GM18873 (cell line): Measurements from ENCODE around the gene AR.

Experiments
- ATAC-seq: cut with Tn5 transposase; IDR thresholded peaks from one replicate; pipeline ENCODE4 v1.9.1; 2021; ENCODE audit warnings: mild to moderate bottlenecking, moderate library complexity, moderate number of reproducible peaks; ENCODE audit not compliant: unreplicated experiment, low FRiP score

The AR gene

DNA sequence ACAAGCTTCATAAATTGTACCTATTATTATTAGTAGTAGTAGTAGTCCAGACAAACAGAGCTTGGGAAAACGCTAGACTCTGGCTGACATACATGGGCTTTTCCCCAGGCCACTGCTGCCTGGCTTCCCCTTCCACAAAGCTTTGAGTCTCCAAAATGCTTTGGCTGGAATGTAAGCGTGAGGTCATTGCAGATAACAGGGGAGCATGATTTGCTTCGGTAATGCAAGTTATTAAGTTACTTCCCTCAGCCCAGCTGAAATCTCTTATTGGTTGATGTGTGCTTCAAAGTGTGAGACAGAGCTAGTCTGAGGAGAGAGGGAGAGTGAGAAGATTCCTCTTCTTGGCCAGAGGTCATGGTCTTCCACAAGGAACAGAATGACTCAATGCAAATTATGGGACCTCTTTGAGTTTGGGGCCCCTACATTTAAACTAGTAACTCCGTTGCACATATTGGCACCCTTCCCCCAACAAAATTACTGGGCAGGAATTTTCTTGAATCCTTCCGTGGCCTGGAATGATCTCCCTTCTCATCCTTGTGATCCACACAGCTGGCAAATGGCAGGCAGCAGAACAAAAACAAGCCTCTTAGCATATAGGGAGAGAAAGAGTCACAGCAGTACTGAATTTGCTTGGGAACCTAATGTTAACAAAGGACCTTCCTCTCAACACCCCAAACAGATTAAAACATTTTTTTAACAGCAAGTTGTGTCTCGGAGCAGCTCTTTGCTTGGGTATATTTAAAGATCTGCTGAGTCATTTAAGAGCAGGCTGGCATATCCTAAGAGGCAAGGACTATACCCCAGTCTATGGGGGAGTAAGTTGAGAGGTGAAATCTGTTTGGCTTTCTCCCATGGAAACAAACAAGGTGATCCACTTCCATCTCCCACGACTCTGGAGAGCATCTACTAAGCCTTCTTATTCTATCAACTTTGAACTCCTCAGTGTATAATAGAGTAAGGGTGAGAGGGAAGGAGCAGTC lies 19.9 kb downstream of the AR start:
- ATAC-seq: no peak

DNA sequence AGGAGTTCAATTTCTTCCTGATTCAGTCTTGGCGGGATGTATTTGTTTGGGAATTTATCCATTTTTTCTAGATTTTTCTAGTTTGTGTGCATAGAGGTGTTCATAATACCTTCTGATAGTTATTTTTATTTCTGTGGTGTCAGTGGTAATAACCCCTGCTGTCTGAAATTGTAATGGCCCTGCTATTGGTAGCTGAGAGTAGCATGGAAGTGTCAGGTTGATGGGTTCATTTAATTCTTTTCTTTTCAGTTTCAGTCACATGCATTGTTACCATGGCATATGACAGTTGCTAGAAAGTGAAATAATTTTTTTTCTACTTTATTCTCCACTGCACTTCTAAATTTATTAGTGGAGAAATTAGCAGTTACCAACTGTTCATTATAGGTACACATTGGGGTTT lies 20.7 kb downstream of the AR start:
- no peak for ATAC-seq

DNA sequence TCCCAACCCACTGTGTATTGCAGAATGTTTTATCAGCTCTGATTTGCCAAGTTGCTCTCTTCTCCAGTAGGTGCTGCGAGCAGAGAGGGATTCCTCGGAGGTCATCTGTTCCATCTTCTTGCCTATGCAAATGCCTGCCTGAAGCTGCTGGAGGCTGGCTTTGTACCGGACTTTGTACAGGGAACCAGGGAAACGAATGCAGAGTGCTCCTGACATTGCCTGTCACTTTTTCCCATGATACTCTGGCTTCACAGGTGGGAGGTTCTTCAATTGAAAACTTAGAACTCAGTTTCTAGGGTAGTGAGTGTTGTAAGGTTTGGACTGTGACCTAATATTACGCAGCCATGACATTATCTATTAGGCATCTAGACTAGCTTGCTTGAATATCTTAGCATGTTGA lies 24.9 kb downstream of the AR start:
- no peak for ATAC-seq

DNA sequence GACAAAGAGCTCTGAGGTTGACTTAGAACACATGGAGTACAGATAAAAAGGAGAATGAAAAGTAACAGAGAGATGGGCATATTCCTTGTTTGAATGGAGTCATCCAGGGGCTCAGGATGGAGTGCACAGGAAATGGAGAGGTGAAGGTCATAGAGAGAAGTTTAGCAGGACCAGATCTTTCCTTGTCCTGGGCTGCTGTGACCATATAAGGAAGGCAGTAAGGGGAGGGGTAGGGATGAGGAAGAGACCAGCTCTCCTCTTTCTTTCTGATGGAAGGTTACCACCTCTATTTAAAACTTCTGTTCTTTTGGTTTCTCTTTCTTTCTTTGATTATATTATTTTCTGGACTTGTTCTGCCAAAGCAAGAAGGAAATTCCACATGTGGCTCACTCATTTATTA lies 27.0 kb downstream of the AR start:
- no peak for ATAC-seq

DNA sequence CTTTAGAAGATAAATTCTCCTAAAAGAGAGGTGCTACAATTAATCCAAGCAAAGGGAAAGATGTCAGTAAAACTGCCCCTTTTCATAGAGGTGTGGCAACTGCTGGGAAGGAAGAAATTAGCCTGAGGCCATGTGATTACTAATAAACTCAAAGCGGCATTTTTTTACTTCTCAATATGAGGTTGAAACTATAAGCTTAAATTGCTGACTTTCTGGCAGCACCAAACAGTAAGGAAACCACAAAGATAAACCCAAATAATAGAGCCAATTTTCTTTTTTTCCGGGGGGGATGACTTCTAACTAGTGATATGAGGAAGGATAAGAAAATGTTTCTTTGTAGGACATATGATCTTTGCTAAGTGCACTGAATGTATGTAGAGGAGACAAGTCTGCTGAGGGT lies 30.9 kb downstream of the AR start:
- ATAC-seq: no peak

DNA sequence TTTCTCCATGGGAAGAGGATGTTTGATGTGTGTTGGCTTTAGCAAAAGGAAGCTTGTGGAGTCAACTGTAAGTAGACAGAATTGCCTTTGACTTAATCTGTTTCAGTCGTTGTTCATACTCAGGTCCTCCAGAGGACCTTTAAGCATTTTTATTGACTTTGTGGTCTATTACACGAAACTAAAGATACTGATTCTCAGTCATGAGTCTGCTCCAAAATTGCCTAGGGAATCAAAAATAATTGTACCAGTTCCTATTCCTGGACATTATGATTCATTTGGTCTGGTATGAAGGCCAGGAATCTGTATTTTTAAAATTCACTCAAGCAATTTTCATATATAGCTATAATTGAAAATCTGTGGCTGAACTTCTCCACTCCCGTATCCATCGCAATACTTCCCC lies 38.6 kb downstream of the AR start:
- no peak for ATAC-seq

DNA sequence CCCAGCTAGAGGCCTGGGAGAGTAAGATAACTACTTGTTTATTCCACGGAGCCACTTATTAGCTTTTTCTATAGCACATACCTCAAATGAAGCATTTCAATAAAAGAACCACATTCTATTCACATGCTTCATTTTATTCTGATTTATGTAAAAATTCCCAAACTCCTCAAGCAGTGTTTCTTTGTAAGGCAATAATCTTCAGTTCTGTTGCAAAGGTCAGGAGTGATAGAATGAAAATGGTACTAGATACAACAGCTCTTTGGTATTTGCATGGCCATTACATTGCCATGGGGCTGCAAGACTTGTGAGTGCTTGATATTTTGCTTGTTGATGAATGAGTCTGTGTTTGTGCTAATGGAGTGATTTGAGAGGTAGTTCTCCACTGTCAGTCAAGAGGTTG lies 39.4 kb downstream of the AR start:
- ATAC-seq: no peak

DNA sequence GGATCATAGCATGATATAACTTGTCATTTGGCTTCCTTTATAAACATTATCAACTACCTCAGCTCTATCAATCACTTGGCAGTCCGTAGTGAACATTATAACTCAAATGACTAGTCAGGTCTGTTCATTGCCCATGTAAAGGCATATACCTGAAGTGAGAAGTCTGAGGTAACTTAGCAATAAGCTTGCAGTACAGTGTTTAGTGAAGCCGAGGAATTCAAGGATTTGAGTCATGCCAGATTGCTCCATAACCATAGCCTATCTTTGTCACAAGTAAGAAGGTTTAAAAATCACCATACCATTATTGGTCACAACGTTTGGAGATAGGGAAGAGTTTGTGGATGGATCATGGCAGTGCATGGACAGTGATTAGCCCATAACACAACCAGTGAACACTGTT lies 41.6 kb downstream of the AR start:
- no peak for ATAC-seq

DNA sequence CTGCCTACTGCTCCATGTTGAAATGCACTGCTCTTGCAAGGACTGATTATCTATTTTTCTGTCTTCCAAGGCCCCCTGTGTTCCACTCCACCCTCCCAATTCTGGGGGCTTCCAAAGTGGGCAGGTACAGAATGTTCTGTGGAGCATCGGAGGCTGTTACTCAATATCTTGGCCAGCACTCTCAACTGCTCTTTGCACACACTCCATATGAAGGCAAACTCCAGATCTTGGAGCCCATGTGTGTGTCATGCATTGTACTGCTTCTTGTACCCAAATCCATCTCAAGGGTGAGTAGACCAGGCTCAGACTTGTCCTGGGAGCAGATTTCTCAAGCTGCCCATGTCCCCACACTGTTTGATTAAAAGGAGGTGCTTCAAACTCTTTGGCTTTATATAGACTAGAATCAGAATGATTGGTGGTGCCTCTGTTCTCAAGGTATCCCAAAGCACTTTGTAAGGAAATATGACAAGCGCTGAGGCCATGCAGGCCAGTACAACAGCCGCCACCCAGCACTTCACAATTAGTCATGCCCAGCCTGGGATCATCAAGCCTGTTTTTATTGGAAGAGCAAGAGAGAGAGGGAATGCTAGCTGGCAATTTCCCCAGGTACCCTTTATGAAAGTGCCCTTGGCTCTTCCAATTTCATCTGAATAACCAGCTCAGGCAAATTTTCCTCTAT lies 44.3 kb downstream of the AR start:
- no peak for ATAC-seq

DNA sequence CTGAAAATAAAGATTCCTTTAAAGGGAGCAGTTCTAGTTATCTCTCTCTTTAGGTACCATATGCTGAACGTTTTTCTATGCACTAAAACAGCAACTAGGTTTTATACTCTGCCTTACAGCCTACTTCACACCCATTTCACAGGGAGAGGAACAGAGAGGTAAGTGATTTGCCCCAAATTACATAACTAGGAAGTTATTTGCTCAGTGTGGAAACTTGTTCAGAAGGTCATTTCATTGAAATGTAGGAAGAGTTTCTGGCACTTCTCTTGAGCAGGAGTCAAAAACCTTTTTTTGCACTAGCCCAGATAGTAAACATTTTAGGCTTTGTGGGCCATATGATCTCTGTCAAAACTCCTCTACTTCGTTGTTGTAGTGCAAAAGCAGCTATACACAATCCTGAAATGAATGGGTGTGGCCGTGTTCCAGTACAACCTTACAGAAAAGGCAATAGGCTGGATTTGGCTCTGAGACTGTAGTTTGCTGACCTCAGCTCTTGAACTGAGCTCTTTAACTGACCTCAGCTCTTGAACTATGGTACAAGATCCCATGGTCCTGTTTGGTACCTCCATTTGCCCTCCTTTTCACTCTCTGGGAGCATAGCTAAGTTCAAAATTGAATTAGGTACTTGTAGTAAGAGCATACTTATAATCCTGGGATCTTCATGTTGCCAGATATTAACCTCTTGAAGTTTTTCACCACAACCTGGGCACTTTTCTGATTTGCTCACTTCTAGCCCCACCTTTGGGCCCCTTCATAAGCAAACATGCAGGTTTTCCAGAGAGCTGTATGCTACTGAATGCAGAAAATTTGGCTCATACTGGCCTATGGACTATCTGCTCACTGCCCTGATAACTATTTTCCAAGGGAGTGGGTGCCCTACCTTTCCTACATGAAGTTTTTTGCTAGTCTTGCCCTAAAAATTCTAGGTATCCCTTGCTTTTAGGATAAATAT lies 53.3 kb downstream of the AR start:
- ATAC-seq: no peak

DNA sequence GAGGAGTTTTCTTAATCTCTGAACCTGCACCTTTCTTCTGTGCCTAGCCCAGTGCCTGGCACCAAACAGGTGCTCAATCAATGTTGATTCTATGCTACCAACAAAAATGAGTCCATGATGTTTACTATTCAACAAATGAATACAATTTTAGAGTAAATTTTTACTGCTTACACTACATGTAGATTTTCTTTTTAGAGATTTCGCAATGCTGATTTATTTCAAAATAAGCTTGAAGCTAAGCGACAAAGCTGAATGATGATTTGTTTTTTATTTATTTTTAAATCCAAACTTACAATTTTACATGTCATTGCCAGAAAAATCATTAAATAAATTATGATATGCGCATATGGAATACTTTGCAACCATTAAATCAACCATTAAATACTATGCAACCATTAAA lies 55.7 kb downstream of the AR start:
- no peak for ATAC-seq

DNA sequence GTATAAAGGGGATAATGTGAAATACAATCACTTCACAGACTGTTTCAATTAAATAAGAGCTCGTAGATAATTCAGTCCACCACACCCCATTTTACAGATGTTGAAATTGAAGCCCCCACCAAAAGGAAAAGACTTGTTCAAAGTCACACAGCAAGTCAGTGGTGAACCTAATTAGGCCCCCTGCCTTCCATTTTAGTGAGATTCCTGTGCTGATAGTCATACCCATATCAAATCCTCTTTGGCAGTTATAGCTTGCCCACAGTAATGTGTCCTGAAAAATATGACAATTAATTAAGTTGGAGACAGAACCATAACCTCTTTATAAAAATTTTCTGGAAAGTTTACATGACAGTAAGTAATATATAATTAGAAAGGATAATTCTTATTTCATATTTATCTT lies 58.0 kb downstream of the AR start:
- ATAC-seq: no peak

DNA sequence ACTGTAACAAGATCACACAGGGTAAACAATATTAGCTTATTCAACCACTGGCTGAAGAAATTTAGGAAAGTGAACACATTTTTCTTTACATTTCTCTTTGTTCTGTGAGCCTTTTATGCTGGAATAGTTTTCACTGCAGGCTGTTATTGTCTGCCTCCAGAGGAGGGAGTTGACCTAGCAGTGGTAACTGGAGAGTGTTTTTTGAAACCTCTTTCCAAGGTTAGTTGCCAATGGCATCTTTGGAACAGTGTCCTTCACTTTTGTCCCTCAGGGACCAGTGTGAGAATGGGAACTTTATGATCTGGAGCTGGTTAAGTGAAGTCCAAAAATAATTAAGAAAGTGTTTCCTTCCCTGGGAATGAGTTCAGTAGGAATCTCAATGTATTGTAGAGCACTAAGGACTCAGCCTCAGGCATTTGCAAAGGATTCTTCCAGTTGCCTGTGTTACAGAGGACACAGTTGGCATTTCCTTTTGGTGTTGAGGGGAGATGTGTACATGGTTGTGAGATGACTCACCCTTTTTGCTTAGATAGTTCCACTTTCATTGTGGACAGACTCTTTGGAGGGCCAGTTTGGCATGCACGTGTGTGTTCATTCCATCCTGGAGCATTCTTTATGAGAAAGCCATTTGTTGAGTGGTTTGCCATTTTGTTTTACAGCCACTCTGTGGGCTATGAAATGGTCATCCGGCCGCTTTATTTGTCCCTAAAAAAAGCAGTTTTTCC lies 61.3 kb downstream of the AR start:
- ATAC-seq: no peak

DNA sequence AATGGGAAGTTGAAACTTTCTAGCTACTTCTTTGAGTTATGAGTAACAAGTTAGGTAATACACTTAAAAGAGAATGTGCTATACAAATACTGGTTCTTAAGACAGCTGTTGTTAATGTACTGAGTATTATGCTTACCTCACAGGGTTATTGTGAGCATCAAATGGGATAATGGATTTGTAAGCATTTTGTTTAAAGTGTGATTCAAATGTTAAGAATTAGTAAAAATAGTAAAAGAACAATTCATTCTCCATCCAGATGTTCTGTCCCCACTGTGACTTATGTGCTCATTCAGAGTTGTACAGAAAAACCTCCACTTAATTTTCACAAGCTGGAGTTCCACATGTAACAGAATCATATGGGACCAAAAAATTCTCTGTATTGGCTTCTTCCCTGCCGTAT lies 63.6 kb downstream of the AR start:
- no peak for ATAC-seq

DNA sequence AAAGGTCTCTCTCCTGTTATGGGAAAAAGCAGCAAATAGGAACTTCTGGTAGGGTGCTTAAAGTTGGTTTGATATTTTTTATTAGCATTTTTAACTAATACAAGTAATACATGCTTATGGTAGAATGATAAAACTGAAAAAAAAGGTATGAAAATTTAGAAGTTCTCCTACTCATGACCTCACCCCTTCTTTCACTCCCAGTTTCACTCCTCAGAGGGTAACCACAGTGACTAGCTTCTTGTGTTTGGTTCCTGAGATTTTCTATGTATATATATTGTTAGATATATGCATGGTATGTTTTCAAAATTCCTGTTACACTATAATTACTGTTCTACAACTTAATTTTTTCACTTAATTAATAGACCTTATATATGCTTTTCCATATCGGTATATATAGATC lies 66.5 kb downstream of the AR start:
- no peak for ATAC-seq

DNA sequence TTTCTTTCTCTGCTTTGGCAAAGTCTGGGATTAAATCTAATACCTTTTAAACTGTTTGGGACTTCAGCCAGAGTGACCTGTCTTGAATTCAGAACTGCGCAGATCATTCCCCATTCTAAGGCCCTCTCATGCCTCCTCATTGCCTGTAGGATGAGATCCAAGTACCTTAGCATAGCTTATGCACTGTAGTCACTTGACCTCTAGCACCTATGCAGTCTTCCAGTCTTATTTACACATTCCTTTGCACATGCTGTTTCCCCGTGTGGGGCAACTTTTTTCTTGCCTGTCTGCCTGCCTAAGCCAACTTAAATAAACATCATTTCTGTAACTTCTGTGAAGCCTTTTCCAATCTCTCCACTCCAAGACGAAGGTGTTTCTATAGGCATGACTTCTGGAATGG lies 68.4 kb downstream of the AR start:
- no peak for ATAC-seq

DNA sequence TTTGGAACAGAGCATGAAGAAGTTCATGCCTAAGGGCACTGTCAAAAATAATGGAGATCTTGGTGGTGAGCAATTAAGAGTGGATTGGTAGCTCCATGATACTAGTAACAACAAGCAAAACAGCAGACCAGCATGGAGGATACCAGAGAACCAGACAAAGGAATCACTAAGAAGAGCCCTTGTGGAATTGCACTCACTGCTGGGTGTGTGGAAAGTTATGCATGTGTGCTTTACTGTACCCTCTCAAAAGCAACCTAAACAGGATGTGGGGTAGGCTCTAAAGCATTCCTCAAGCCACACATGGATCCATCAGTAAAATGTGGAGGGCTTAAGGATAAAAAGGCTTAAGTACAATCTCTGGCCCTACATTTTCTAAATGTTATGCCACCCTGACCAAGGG lies 69.5 kb downstream of the AR start:
- ATAC-seq: no peak

DNA sequence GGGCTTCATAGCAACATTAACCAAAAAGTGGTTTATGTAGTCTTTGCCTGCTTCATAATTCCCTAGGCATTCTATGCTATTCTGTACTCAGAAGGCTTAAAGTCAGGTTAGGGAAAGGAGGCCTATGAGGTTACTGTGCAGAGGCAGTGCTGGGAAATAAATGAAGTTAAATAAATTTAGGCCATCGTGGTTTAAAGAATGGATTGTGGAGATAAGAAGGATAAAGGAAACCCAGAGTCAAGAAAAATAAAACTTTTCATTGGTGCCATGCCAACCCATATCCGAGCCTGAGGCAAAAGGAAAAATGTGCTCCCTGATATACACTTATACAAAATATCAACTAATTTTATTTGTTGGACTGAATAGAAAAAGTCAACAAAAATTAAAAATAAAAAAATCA lies 70.2 kb downstream of the AR start:
- ATAC-seq: no peak

DNA sequence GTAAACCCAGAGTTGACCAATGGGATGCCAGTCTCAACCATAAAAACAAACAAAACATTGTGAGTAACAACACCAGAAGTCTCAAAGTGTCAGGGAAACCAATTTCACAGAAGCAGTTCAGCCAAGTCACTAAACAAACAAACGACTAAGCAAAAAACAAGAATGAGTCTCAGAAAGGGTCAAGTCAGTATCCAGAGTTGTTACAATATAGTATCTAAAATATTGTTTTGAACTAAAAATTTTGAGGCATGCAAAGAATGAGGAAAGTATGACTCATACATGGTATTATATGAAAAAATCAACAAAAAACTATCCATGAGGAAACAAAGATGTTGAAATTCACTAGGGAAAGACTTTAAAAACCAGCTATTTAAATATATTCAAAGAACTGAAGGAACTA lies 70.6 kb downstream of the AR start:
- no peak for ATAC-seq

DNA sequence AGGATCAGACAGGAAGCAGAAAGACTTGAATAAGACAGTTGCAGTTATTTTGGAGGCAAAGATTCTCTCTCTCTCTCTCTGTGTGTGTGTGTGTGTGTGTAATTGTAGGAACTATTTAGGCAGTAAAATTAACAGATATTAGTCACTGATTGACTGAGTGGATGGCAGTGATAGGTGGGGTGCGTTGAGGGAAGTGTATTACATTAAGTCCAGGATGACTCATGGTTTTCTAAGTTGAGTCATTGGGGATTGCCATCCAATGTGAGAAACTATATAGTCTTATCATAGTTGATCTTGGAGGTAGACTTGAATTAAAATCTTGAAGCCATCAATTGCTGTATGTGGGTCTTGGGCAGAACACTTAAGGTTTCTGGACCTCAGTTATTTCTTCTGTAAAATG lies 75.4 kb downstream of the AR start:
- peak; percentile 52 for ATAC-seq
